GM10248 (cell line): ENCODE measurements around the gene DEFB124.
A peak's percentile ranks its signal among the peaks of the same experiment; 100 is the strongest.
"Not testable (repeated sequence)": the region's sequence is repeated elsewhere in the genome, so short reads cannot be mapped to it uniquely, and the experiment has no call there.

Experiments
- CTCF ChIA-PET: fragments of 300-600 bp; sonication (Branson Sonifier 250); formaldehyde crosslinking; extraction: SDS; loops from one replicate; lab custom pipeline; 2021; ENCODE audit warnings: antibody characterized with exemption; lab: Yijun Ruan, JAX
- POLR2A ChIA-PET: fragments of 350-650 bp; sonication (Branson Sonifier 250); formaldehyde crosslinking; extraction: SDS; loops from one replicate; lab custom pipeline; 2020; ENCODE audit warnings: antibody characterized with exemption; lab: Yijun Ruan, JAX
- DNase-seq: peaks from one replicate; pipeline ENCODE4 v3.0.0; 2012; ENCODE audit errors: extremely low spot score
- CTCF ChIP-seq: IDR thresholded peaks from 2 replicates; pipeline ENCODE4 v1.5.1; 2012; ENCODE audit warnings: mild to moderate bottlenecking, low read depth; ENCODE audit errors: extremely low read depth, missing control alignments, control extremely low read depth

DEFB124 gene

DNA sequence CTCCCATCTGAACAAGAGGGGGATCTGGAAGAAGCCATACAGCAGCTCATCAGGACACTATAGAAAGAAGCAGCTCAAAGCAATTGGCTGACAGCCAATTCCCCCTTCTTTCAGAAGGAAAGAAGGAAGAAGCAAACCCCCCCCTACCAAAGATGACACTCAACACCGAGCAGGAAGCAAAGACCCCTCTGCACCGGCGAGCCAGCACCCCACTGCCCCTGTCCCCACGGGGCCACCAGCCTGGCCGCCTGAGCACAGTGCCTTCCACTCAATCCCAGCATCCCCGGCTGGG lies 1.3 kb upstream of the DEFB124 start:
- no peak for DNase-seq
- CTCF ChIA-PET, result no interaction called here
- POLR2A ChIA-PET, result no interaction called here
- no peak for TF ChIP-seq CTCF

- ChIA-PET POLR2A (no interaction called here), CTCF (interaction anchor here (1.1 to 3.3 kb wide), 4 partner anchors 11 to 137 kb away, joined by 3 to 13 read pairs (median 6); partner anchors contain the start of gene HM13)
- TF ChIP-seq CTCF, result no peak
- no peak for DNase-seq
These were observed 756 bp upstream of the DEFB124 start for GRCh38 chr20:31475472-31476293.

DNA sequence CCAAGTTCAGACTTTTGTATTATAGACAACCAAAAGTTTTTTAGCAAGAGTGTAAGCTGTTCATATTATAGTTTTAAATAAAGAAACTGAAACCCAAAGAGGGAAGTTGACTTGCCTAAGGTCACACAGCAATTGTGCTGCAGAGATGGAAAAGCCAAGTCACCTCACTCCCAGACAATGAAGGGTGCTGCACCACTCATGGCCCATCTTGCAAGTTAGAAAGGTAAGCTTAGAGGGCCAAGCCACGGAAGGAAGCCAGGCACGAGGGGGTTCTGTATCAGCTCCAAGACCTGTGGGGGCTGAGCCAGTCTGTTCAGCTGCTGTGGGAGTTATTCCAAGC lies 860 bp downstream of the DEFB124 start:
- ChIA-PET POLR2A (no interaction called here), CTCF (interaction anchor here (1.2 to 3.3 kb wide), 6 partner anchors 13 to 66 kb away, joined by 3 to 13 read pairs (median 5); partner anchors contain the start of gene HM13)
- DNase-seq, result peak; percentile 46
- no peak for TF ChIP-seq CTCF

- ChIA-PET POLR2A (no interaction called here), CTCF (interaction anchor here (1.2 to 3.3 kb wide), 4 partner anchors 13 to 66 kb away, joined by 3 to 13 read pairs (median 5); no protein-coding TSS in a partner anchor)
- TF ChIP-seq CTCF, result no peak
- no peak for DNase-seq
These were observed 1.4 kb downstream of the DEFB124 start for GRCh38 chr20:31473331-31474096.

- TF ChIP-seq CTCF, result no peak
- no peak for DNase-seq
- POLR2A ChIA-PET, result no interaction called here
- CTCF ChIA-PET, result interaction anchor here (1.5 to 3.3 kb wide), 3 partner anchors 12 to 30 kb away, joined by 3 to 13 read pairs (median 6); no protein-coding TSS in a partner anchor
These were observed 2.3 kb downstream of the DEFB124 start for GRCh38 chr20:31472395-31473330.

DNA sequence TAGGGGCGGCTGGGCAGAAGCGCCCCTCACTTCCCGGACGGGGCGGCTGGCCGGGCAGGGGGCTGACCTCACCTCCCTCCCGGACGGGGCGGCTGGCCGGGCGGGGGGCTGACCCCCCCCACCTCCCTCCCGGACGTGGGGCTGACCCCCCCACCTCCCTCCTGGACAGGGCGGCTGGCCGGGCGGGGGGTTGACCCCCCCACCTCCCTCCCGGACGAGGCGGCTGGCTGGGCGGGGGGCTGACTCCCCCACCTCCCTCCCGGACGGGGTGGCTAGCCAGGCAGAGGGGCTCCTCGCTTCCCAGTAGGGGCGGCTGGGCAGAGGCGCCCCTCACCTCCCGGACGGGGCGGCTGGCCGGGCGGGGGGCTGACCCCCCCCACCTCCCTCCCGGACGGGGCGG lies 4.0 kb downstream of the DEFB124 start:
- DNase-seq, CTCF ChIA-PET, POLR2A ChIA-PET: not testable (repeated sequence)
